GM19324 (cell line): ENCODE measurements around the gene MOCS1.

Experiments used
- ATAC-seq: cut with Tn5 transposase; IDR thresholded peaks from one replicate; pipeline ENCODE4 v1.9.1; 2021; ENCODE audit warnings: mild to moderate bottlenecking, moderate library complexity; ENCODE audit not compliant: unreplicated experiment, low FRiP score

MOCS1 gene

GRCh38 chr6:39905640-39905975, 28.7 kb downstream of the MOCS1 start:
- no peak for ATAC-seq

- ATAC-seq, result no peak
Measured at GRCh38 chr6:39904946-39905639, 29.2 kb downstream of the MOCS1 start.

- ATAC-seq, result no peak
Measured at GRCh38 chr6:39903656-39904055, 30.6 kb downstream of the MOCS1 start.

GRCh38 chr6:39902786-39903465, 31.3 kb downstream of the MOCS1 start:
- no peak for ATAC-seq

GRCh38 chr6:39902136-39902535, 32.1 kb downstream of the MOCS1 start:
- no peak for ATAC-seq

GRCh38 chr6:39901670-39902069, 32.6 kb downstream of the MOCS1 start:
- ATAC-seq, result no peak

- ATAC-seq, result no peak
Measured at GRCh38 chr6:39901116-39901655, 33.1 kb downstream of the MOCS1 start.

GRCh38 chr6:39899554-39900295, 34.5 kb downstream of the MOCS1 start:
- ATAC-seq, result no peak

GRCh38 chr6:39898625-39899024, 35.6 kb downstream of the MOCS1 start:
- no peak for ATAC-seq

GRCh38 chr6:39897698-39898097, 36.6 kb downstream of the MOCS1 start:
- no peak for ATAC-seq

- ATAC-seq, result no peak
Measured at GRCh38 chr6:39896701-39897100, 37.6 kb downstream of the MOCS1 start.

GRCh38 chr6:39893286-39893685, 41.0 kb downstream of the MOCS1 start:
- ATAC-seq, result no peak

- ATAC-seq, result no peak
Measured at GRCh38 chr6:39892490-39893129, 41.7 kb downstream of the MOCS1 start.

- no peak for ATAC-seq
Measured at GRCh38 chr6:39891976-39892375, 42.3 kb downstream of the MOCS1 start.

- no peak for ATAC-seq
Measured at GRCh38 chr6:39891353-39891752, 42.9 kb downstream of the MOCS1 start.

- no peak for ATAC-seq
Measured at GRCh38 chr6:39889229-39889628, 45.0 kb downstream of the MOCS1 start.

- ATAC-seq, result no peak
Measured at GRCh38 chr6:39887692-39888450, 46.4 kb downstream of the MOCS1 start.

GRCh38 chr6:39886871-39887270, 47.4 kb downstream of the MOCS1 start:
- ATAC-seq, result no peak

GRCh38 chr6:39885691-39886090, 48.6 kb downstream of the MOCS1 start:
- ATAC-seq, result no peak

GRCh38 chr6:39884696-39885095, 49.6 kb downstream of the MOCS1 start:
- no peak for ATAC-seq
